ENCODE measurements around the gene SLC1A4.

GRCh38 chr2:65023742-65024141 is 34.5 kb downstream of the SLC1A4 start:
- TF ChIP-seq CTCF (IDR thresholded peaks at IDR 0.05; ENCODE audit: poor library complexity, severe bottlenecking) = no peak
- TF ChIP-seq EZH2 (IDR thresholded peaks at IDR 0.05; ENCODE audit: borderline replicate concordance, insufficient read depth, low read length, poor library complexity, severe bottlenecking) = no peak
- no peak for TF ChIP-seq RAD21 (conservative IDR thresholded peaks at IDR 0.05)
- no peak for TF ChIP-seq REST (IDR thresholded peaks at IDR 0.05; ENCODE audit: borderline replicate concordance)

Measured in neural cell (in vitro differentiated cells).